NCI-H2196 treated with DMSO at 0.1 percent for 48 hours (cell line): ENCODE results near the gene GSTA5.
"Not testable (repeated sequence)": the region's sequence is repeated elsewhere in the genome, so short reads cannot be mapped to it uniquely, and the experiment has no call there.

ENCODE experiments used
- DNase-seq: peaks from one replicate; lab custom pipeline; 2025; ENCODE audit not compliant: unreplicated experiment; lab: John Stamatoyannopoulos, UW

The GSTA5 gene

GRCh38 chr6:52839124-52840055, 1.2 kb downstream of the GSTA5 start:
- DNase-seq: peak; percentile 4

DNA sequence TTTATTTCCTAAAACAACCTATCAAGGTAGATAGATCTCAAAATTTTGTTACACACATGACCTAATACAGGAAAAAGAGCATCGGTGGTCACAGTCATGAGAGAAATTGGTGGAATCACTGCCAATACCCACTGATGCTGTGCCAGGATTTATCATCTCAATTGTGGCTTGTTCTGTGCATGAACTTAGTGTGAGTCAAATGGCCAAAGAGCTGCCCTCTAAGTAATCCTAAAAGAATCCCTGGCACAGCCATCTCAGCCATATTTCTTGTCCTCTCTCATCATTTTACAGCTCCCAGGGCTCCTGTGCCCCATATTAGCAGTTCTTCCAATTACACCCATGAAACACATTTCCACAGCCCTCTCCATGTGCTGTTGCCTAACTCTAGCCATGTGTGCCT, 6.1 kb downstream of the GSTA5 start:
- no peak for DNase-seq

- not testable (repeated sequence) for DNase-seq
These were observed 9.7 kb downstream of the GSTA5 start for GRCh38 chr6:52830869-52831268.

DNA sequence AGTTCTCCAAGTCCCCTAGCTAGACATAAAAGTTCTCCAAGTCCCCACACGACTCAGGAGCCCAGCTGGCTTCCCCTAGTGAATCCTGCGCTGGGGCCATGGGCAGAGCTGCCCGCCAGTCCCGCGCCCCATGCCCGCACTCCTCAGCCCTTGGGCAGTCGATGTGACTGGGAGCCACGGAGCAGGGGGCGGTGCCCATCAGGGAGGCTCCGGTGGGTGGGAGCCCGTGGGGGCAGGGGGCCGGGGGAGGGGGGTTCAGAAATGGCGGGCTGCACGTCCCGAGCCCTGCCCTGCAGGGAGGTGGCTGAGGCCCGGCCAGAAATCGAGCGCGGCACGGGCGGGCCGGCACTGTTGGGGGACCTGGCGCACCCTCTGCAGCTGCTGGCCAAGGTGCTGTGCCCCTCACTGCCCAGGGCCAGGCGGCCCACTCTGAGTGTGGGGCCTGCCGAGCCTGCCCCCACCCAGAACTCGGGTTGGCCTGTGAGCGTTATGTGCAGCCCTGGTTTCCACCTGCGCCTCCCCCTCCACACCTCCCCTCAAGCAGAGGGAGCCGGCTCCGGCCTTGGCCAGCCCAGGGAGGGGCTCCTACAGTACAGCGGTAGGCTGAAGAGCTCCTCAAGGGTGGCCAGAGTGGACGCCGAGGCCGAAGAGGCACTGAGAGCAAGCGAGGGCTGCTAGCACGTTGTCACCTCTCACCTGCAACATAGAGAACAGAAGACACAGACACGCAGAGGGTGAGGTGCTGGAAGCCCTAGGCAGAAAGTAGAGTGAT, 11.4 kb downstream of the GSTA5 start:
- no peak for DNase-seq

GRCh38 chr6:52828621-52829020, 12.0 kb downstream of the GSTA5 start:
- DNase-seq: not testable (repeated sequence)

- DNase-seq: not testable (repeated sequence)
These were observed 13.4 kb downstream of the GSTA5 start for GRCh38 chr6:52827073-52827783.

DNA sequence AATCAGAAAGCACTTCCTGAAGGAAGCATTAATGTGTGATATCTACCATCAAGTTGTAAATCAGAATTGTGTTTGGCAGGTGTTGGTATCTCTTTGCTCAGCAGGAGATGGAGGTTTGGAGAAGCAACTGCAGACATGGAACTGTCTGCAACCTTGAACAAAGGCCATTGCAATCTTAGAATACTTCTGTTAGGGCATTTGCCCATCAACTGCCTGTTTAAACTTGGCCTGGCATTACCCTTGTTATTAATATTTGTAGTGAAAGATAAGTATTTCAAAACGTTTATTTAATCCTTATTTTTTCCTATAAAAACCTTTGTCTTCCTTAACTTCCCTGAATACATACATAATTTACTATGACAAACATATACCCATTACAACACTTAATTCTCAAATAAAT, 14.1 kb downstream of the GSTA5 start:
- no peak for DNase-seq

- not testable (repeated sequence) for DNase-seq
These were observed 14.6 kb downstream of the GSTA5 start for GRCh38 chr6:52825900-52826459.

DNA sequence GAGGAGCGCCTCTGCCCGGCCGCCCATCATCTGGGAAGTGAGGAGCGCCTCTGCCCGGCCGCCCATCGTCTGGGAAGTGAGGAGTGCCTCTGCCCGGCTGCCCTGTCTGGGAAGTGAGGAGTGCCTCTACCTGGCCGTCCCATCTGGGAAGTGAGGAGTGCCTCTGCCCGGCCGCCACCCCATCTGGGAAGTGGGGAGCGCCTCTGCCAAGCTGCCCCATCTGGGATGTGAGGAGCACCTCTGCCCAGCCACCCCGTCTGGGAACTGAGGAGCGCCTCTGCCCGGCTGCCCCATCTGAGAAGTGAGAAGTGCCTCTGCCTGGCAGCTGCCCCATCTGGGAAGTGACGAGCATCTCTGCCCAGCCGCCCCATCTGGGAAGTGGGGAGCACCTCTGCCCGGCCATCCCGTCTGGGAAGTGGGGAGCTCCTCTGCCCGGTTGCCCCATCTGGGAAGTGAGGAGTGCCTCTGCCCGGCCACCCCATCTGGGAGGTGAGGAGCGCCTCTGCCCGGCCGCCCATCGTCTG, 15.3 kb downstream of the GSTA5 start:
- DNase-seq: not testable (repeated sequence)

DNA sequence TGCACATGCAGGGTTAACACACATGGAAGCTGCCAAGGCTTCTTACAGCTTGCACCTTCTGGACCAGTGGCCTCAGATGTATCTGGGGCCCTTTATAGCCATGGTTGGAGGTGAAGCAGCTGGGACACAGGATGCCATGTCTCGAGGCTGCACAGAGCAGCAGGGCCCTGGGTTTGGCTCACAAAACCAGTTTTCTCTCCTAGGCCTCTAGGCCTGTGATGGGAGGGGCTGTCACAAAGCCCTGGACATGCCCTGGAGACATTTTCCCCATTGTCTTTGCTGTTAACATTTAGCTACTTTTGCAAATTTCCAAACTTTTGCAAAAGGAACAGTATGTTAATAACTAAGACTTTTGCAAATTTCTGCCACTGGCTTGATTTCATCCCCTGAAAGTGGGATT, 18.8 kb downstream of the GSTA5 start:
- DNase-seq: no peak

DNA sequence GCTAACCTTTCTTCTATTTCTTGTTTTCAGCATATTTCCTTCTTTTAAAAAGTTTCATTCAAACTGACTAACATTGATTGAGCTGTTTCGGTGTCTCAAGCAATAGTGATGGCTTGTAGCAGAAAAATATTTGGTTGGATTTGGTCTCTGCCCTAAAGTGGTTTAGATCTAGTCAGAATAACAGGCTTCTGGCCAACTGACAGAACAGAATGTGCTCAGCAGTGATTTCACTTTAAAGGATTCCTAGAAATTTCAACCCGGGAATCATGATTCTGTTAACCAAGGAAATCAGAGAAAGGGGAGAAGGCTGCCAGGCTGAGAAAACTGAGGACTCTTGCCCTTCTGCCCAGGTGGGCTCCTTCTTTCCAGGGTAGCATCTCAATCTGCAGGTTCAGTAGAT, 20.4 kb downstream of the GSTA5 start:
- no peak for DNase-seq

DNA sequence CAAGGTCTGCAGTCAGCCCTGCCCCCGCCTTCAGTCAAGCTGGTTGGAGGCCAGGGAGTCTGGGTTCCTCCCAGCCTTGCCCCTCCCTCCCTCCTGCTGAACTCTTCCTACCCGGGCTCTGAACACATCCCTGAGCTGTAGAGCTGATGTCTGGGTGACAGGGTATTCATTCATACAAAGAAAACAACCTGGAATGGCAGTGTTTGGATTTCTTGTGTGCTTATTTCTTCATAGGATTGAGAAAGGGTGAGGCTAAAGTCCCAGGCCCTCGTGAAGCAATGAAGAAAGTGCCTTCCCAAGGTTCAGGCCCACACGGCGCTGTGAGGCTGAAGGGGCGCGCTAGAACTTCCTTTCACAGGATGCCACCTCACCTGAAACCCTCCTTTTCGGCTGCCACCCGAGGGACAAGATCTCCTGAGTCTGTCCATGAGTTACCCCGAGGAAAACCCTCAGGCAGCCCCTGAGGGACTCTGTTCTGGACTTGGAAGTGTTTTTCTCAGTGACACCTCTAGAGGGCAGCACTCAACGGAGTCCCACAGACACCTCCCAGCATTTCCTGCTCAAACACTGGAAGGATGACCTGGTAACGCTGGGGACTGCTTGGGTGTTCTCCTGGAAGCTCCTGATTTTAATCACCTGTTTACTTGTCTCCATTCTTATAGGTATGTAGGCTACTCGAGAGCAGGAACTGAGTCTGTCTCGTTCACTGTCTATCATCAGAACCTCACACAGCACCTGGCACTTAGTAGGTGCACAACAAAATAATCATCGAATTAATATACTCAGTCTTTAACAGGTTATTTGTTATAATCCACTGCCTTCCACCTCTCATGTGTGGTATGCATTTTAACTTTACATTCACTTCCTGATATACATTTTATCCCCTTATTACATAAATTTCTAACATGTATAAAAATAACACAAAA, 25.2 kb downstream of the GSTA5 start:
- DNase-seq: peak; percentile 19

DNA sequence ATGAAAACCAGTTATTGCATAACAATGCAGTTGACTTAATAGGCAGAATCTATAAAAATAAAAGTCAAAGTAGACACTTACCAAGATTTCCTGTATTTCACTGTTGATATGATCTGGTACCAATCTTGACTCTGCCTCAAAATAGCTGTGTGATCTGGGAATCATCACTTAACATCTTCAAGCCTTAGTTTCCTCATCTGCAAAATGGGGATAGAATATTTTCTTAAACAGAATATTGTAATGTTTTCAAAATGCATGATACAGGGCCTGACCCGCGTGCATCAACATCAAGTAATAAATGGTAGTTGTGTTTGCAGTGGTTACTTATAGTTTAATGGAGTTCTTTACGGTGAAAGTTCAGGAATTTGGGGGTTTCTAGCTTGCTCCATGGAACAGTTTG, 26.1 kb downstream of the GSTA5 start:
- not testable (repeated sequence) for DNase-seq

DNA sequence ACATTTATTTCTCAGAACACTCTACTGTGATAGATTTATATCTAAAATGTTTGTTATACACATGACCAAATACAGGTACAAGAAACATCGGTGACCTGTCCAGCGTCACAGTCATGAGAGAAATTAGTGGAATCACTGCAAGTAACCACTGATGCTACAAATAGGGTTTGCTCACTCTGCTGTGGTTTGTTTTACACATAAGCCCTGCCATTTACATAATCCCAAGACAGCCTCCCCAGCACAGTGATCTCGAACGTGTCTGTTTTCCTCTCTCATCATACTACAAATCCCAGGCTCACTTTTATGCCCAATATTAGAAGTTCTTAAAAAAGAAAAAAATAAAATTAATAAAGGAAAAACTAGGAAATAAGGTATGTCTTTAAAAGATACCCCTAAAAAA, 30.8 kb downstream of the GSTA5 start:
- DNase-seq: not testable (repeated sequence)

DNA sequence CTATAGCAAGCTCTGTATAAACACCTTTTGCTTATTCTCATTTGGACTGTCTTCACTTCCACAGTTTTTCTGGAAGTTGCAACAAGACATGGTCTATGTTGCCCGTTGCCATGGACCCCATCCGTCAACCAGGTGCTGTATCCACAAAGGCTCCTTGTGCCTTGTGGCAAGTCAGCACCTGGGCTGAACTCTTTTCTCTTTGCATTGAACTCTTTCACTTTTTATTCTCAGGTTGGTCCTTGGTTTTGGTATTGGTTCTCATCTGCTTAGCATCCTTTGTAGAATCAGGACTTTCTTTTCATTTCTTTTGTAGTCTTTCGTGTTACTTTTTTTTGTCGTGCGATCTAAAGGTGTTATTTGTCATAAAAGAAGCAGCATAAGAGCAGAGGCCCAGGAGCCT, 32.0 kb downstream of the GSTA5 start:
- no peak for DNase-seq

DNA sequence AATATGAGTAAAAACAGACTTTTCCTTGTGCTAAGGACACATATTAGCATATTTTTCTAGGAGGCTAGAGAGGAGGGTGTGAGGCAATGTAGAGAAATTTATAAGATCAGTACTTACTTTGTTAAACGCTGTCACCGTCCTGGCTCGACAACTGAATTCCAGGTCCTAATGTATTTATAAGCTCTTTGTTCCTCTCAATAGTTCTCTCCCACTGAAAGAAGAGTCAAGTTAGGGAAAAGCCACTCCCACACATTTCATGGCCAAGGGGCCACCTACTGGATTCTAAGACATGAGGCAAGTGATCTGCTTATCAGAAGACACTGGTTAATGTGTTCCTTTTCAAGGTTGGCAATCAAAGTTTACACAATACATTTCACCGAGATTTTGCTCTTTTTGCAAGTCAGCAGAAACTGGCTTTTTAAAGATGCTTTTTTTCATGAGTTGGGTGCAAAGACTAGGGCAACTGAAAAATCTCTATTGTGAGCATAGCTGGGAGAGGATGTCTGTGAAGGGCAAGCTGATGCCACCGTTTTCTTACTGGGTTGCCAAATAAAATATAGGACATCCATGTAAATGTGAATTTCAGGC, 36.9 kb downstream of the GSTA5 start, which contains the start of gene GSTA1:
GSTA1 (minus strand) TSS at position 149 of the 588 bp plus-strand sequence. CDS start 4,549 bp downstream, outside the sequence.
- DNase-seq: not testable (repeated sequence)

DNA sequence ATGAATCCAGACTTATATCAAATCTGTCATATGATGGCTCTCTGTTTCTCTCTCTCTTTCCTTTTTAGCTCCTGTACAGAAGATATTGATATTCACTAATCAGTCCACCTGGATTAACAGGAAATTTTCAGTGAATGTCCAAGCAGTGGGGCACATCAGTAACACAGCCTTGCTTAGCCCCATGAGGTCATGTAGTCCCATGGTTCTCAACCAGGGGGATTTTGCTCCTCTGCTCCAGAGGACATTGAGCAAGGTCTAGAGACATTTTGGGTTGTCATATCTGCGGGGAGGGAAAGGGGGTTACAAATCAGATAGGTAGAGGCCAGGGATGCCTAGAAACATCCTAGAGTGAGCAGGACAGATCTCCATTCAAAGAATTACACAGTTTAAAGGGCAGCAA, 37.8 kb downstream of the GSTA5 start:
- no peak for DNase-seq

GRCh38 chr6:52801188-52801841, 39.3 kb downstream of the GSTA5 start:
- no peak for DNase-seq

GRCh38 chr6:52799272-52799671, 41.3 kb downstream of the GSTA5 start:
- not testable (repeated sequence) for DNase-seq
